ENCODE data around the gene ADAMTS14. TPM values are rescaled to one million over a fixed set of nuclear protein-coding genes. Genes with fewer than 3 reads are reported as not detected.

Gene ADAMTS14
- total RNA-seq, 1 donor from 2014 or later = 19.4 TPM

DNA sequence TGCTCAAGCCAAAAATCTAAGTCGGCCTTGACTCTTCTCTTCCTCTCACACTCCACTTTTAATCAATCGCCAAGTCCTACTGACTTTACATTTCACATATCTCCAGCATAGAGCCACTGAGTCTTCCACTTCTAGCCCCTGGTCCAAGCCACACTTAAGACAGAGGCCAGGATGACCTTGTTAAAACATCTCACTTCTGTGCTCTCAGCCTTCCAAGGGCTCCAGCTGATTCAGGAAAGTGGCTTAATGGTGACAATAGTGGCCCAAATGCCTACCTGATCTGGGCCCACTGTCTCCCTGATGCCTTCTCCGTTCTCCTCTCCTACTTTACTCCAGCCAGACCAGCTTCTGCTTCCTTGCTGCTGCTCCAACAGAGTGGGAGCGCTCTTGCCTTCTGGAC lies 108.5 kb downstream of the ADAMTS14 start:
- no peak for FAIRE-seq
- Mint-ChIP-seq H3K4me3 (ENCODE audit: unreplicated experiment) (no peak overlapping the region), H3K9me3 (ENCODE audit: unreplicated experiment) (no peaks in the 10 kb centered on the region)

GRCh38 chr10:70781461-70782051 lies 109.2 kb downstream of the ADAMTS14 start:
- Histone ChIP-seq H4K20me1 (ENCODE audit: insufficient read depth, low read length) (no peaks in the 10 kb centered on the region), H3K27me3 (ENCODE audit: insufficient read depth, low read length) (no peaks in the 10 kb centered on the region), H2AFZ (ENCODE audit: low read depth, low read length) (no peak overlapping the region), H3K36me3 (ENCODE audit: insufficient read depth, low read length) (no peaks in the 10 kb centered on the region), H3K79me2 (ENCODE audit: insufficient read depth, low read length) (no peaks in the 10 kb centered on the region), H3K4me2 (ENCODE audit: low read length) (no peak overlapping the region), H3K9me3 (ENCODE audit: insufficient read depth, low read depth, low read length) (no peaks in the 10 kb centered on the region), H3K4me3 (ENCODE audit: insufficient read depth, low read depth, low read length) (no peak overlapping the region), H3K9ac (ENCODE audit: low read length) (no peak overlapping the region), H3K27ac (ENCODE audit: low read depth, low read length) (no peak overlapping the region), H3K4me1 (ENCODE audit: insufficient read depth, low read length) (peaks cover 9% of the 10 kb centered on the region)
- Mint-ChIP-seq H3K4me1 (ENCODE audit: low read depth, unreplicated experiment) (peaks cover 12% of the 10 kb centered on the region), H3K9me3 (ENCODE audit: unreplicated experiment) (no peaks in the 10 kb centered on the region), H3K4me3 (ENCODE audit: unreplicated experiment) (no peak overlapping the region), H3K27ac (ENCODE audit: unreplicated experiment) (no peak overlapping the region), H3K36me3 (ENCODE audit: low read depth, unreplicated experiment) (peaks cover 2% of the 10 kb centered on the region), H3K27me3 (ENCODE audit: low read depth, unreplicated experiment) (peaks cover 33% of the 10 kb centered on the region)
- DNase-seq (ENCODE audit: low read depth) (no peak), FAIRE-seq (no peak)
- no peak for TF ChIP-seq EZH2 (IDR thresholded peaks at IDR 0.05; ENCODE audit: insufficient read depth, low read length)
- TF ChIP-seq, protein P1, sequence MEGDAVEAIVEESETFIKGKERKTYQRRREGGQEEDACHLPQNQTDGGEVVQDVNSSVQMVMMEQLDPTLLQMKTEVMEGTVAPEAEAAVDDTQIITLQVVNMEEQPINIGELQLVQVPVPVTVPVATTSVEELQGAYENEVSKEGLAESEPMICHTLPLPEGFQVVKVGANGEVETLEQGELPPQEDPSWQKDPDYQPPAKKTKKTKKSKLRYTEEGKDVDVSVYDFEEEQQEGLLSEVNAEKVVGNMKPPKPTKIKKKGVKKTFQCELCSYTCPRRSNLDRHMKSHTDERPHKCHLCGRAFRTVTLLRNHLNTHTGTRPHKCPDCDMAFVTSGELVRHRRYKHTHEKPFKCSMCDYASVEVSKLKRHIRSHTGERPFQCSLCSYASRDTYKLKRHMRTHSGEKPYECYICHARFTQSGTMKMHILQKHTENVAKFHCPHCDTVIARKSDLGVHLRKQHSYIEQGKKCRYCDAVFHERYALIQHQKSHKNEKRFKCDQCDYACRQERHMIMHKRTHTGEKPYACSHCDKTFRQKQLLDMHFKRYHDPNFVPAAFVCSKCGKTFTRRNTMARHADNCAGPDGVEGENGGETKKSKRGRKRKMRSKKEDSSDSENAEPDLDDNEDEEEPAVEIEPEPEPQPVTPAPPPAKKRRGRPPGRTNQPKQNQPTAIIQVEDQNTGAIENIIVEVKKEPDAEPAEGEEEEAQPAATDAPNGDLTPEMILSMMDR (IDR thresholded peaks at IDR 0.05; ENCODE audit: insufficient read depth, low read depth, low read length) = no peak

More for the DNA sequence above, 108.5 kb downstream of the ADAMTS14 start:
- H3K9ac ChIP-seq (ENCODE audit: low read length) = no peak overlapping the region
- Mint-ChIP-seq H3K4me1 (ENCODE audit: low read depth, unreplicated experiment) (peaks cover 6% of the 10 kb centered on the region), H3K27me3 (ENCODE audit: low read depth, unreplicated experiment) (peaks cover 33% of the 10 kb centered on the region), H3K36me3 (ENCODE audit: low read depth, unreplicated experiment) (peaks cover 2% of the 10 kb centered on the region), H3K27ac (ENCODE audit: unreplicated experiment) (no peak overlapping the region)
- no peak overlapping the region for H2AFZ ChIP-seq (ENCODE audit: low read depth, low read length)
- no peaks in the 10 kb centered on the region for H4K20me1 ChIP-seq (ENCODE audit: insufficient read depth, low read length)
- no peaks in the 10 kb centered on the region for H3K36me3 ChIP-seq (ENCODE audit: insufficient read depth, low read length)
- H3K27me3 ChIP-seq (ENCODE audit: insufficient read depth, low read length) = no peaks in the 10 kb centered on the region
- no peak for DNase-seq (ENCODE audit: low read depth)
- no peak overlapping the region for H3K4me3 ChIP-seq (ENCODE audit: insufficient read depth, low read depth, low read length)
- H3K4me1 ChIP-seq (ENCODE audit: insufficient read depth, low read length) = peaks cover 5% of the 10 kb centered on the region
- no peak overlapping the region for H3K4me2 ChIP-seq (ENCODE audit: low read length)
- H3K79me2 ChIP-seq (ENCODE audit: insufficient read depth, low read length) = no peaks in the 10 kb centered on the region
- TF ChIP-seq EZH2 (IDR thresholded peaks at IDR 0.05; ENCODE audit: insufficient read depth, low read length) = no peak
- TF ChIP-seq, protein P1 (IDR thresholded peaks at IDR 0.05; ENCODE audit: insufficient read depth, low read depth, low read length) = no peak
- H3K9me3 ChIP-seq (ENCODE audit: insufficient read depth, low read depth, low read length) = no peaks in the 10 kb centered on the region
- no peak overlapping the region for H3K27ac ChIP-seq (ENCODE audit: low read depth, low read length)

DNA sequence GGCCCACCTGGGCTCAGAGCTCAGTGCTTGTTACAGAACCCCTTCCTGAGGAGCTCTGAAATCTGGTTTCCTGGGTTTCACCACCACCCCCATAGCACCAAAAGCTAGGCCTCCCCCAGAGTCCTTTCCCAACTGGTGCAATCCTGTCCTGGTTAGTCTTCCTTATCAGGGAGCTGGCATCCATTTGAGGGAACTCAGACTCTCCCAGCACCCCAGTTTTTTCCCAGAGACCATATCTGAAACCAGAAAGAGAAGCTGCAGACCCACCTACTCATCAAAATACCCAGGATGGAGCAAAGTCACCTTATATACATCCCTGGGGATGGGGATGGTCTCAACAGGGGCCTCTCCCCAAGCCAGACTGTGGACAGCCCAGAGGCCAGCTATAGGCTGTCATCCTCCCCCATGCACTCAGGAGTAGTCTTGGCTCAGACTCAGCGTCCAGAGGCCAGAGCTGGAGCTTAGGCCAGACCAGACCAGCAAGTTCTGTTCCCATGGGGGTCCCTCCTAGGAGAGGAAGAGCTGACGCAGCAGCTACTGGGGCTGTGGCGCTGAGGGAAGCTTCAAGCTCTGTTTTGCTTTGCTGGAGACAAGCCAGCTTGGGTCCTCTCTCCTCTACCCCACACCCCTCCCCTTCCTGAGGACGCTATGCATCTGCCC lies 109.9 kb downstream of the ADAMTS14 start:
- DNase-seq (ENCODE audit: low read depth) = no peak
- no peaks in the 10 kb centered on the region for H3K27me3 ChIP-seq (ENCODE audit: insufficient read depth, low read length)
- H3K27ac ChIP-seq (ENCODE audit: low read depth, low read length) = no peak overlapping the region
- no peak overlapping the region for H3K4me2 ChIP-seq (ENCODE audit: low read length)
- FAIRE-seq = no peak
- H3K36me3 ChIP-seq (ENCODE audit: insufficient read depth, low read length) = no peaks in the 10 kb centered on the region
- H3K4me3 ChIP-seq (ENCODE audit: insufficient read depth, low read depth, low read length) = no peak overlapping the region
- Mint-ChIP-seq H3K9me3 (ENCODE audit: unreplicated experiment) (no peaks in the 10 kb centered on the region), H3K27me3 (ENCODE audit: low read depth, unreplicated experiment) (peaks cover 32% of the 10 kb centered on the region), H3K4me1 (ENCODE audit: low read depth, unreplicated experiment) (peaks cover 19% of the 10 kb centered on the region), H3K27ac (ENCODE audit: unreplicated experiment) (no peak overlapping the region), H3K4me3 (ENCODE audit: unreplicated experiment) (no peak overlapping the region), H3K36me3 (ENCODE audit: low read depth, unreplicated experiment) (peaks cover 2% of the 10 kb centered on the region)
- H3K9me3 ChIP-seq (ENCODE audit: insufficient read depth, low read depth, low read length) = no peaks in the 10 kb centered on the region
- no peaks in the 10 kb centered on the region for H4K20me1 ChIP-seq (ENCODE audit: insufficient read depth, low read length)
- no peaks in the 10 kb centered on the region for H3K79me2 ChIP-seq (ENCODE audit: insufficient read depth, low read length)
- TF ChIP-seq, protein P1 (IDR thresholded peaks at IDR 0.05; ENCODE audit: insufficient read depth, low read depth, low read length) = no peak
- TF ChIP-seq EZH2 (IDR thresholded peaks at IDR 0.05; ENCODE audit: insufficient read depth, low read length) = no peak
- H3K9ac ChIP-seq (ENCODE audit: low read length) = no peak overlapping the region
- H3K4me1 ChIP-seq (ENCODE audit: insufficient read depth, low read length) = peaks cover 15% of the 10 kb centered on the region
- no peak overlapping the region for H2AFZ ChIP-seq (ENCODE audit: low read depth, low read length)

Measured in astrocyte (in vitro differentiated cells and primary cell).